ENCODE results near the gene HS3ST4.
"Not testable (repeated sequence)": the region's sequence is repeated elsewhere in the genome, so short reads cannot be mapped to it uniquely, and the experiment has no call there.

The HS3ST4 gene

GRCh38 chr16:25988882-25989281 is 297.1 kb downstream of the HS3ST4 start:
- DNase-seq (ENCODE audit: low read depth in 2 of 2), result no peak

GRCh38 chr16:25996052-25996451 is 304.3 kb downstream of the HS3ST4 start:
- no peak for DNase-seq (ENCODE audit: low read depth in 2 of 2)

DNA sequence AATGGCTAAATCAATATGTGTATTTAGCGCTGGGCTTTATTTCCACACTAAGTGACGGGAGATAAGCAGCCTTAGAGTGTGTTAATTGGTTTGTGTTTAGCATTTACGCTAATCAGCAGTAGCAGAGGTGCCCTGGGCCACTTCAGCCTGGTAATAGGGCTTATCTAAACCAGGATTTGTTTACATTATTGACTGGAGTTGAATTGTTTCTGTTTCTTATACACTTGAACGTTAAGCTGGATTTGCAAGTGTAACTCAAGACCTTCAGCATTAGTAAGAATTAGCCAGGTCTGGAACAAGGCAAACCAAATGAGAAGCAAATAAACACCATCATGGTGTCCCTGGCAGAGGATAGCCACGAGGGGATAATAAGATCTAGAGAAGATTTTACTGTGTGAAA is 313.6 kb downstream of the HS3ST4 start:
- no peak for DNase-seq (ENCODE audit: low read depth in 2 of 2)

GRCh38 chr16:26012376-26012775 is 320.6 kb downstream of the HS3ST4 start:
- no peak for DNase-seq (ENCODE audit: low read depth in 2 of 2)

DNA sequence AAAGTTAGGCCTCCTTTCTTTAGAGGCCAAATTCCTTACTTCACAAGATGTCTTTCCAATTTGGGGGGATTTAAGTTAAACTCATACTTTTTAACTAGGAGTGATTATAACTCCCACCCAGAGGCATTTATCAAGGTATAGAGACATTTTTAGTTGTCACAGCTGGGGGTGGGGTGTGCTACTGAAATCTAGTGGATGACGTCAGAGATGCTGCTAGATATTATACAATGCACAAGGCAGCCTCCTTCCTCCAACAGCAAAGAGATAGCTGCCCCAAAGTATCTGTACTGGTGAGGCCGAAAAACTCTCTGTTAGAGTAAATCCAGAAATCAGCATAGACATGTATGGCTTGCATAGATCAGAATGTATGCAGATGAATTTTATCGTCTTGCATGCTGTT is 324.0 kb downstream of the HS3ST4 start:
- DNase-seq (ENCODE audit: low read depth in 2 of 2), result no peak

DNA sequence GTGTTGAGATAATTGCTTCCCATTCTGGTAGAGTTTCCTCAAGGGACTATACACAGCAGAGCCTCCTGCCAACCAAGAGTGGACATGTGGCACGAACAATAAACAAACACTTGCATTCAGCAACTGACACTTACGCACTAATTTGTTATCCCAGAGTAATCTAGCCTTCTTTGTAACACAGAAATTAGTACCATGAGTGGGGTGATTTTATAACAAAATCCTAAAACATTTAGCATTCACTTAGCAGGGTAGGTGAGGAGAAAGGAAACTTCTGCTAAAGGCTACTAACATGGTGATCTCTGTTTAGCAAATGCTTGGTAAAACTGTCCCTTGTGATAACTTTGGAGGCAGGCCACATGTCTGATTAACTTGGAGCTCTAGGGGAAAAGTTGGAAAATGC is 325.2 kb downstream of the HS3ST4 start:
- DNase-seq (ENCODE audit: low read depth in 2 of 2), result no peak

DNA sequence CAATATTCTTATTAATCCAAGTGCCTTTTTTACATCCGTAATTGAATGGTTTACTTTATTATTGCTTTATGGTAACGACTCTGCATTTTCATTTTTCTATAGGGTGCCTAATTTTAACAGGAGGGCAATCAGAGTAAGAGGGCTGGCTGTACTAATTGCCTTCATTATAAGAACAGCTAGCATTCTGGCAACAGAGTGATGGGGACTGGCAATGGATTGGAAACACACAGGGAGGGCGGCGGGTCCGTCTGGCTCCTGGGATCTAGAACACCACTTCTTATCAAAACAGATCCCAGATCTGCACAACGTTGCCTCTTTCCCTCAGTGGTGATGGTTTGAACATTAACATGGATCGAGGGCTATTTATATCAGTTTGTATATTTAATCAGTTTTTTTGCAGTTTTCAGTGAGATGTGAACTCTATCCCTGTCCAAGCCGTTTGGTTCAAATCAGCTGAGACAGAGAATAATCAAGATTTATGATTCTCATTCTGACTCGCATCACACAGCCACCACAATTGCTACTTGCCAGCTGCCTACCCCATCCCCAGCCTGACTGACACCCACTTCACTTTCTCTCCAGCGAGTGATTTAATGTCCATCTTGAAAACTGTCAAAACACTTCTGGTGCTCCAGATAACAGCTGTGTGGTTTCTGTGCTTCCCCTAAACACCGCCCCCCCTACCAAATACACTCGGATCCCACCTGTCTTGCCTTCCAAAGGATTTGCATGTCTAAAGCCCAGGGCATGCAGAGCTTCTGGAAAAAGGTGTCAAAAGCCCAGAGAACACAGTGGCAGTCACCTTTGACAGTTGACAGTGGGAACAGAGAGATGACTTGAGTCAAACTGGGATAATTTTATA is 327.9 kb downstream of the HS3ST4 start:
- no peak for DNase-seq (ENCODE audit: low read depth in 2 of 2)

DNA sequence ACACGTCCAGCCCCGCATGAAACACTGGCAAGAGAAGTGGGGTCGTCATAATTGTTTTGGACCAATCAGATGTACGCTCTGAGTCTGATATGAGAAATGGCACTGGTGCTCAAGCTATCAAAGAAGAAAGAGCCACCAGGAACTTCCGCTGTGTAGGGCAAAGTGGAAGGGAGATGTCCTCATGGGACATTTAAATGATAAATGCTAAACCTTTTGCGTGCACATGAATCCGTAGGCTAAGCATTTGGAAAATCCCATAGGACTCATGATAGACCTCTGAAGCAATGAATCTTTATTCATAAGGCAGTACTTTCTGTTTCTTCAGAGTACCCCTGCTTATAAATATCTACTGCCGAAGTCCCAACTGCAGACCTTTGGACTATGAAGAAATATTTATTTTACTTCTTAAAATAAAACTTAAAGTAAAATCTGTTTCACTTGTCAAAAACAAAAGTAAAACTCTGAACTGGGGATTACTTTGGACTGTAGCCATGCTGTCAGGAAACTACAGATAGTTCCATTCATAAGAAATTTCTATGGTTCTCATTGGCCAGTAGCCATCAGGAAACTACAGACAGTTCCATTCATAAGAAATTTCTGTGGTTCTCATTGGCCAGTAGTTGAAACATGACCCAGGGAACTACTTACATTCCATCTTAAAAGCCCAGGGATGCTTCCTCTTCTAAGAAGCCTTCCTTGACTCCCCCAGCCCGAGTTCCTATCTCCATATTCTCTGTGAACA is 335.1 kb downstream of the HS3ST4 start:
- DNase-seq (ENCODE audit: low read depth in 2 of 2), result no peak

GRCh38 chr16:26031286-26031685 is 339.5 kb downstream of the HS3ST4 start:
- no peak for DNase-seq (ENCODE audit: low read depth in 2 of 2)

DNA sequence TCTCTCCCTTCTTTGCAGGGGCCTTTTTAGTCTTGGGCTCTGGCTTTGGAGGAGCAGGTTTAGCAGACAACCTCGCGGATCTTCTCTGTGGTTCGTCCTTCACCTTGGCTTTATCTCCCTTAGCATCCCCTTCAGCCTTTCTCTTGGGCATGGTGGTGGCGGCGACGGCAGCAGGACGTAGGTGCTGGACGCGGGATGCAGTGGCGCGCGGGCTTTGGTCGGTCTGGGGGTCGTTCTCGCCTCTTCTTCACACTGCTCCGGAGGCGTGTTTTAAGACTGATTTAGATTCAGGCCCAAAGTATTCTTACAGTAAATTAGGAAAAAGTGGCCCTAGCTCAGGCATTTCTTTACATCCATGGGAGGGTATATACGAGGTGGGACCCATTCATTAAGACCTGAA is 340.9 kb downstream of the HS3ST4 start:
- DNase-seq (ENCODE audit: low read depth in 2 of 2), result not testable (repeated sequence)

GRCh38 chr16:26041952-26042668 is 350.4 kb downstream of the HS3ST4 start:
- no peak for DNase-seq (ENCODE audit: low read depth in 2 of 2)

DNA sequence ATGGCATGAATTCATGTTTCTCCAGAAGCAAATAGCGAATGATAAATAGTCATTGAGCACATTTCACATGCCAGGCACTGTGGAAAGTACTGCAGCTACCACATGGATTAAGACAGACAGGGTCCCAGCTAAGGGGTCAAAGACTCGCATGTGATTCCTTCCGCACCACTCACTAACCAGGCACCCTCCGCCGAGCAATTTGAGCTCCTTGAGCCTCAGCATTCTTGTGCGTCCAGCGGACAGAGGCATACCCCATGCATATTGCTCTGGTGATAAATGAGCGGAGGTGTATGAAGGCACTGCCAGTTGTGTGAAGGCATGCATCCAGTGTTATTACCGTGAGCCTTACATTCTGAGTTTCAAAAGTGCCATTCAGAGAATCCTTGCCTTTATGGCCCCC is 358.7 kb downstream of the HS3ST4 start:
- no peak for DNase-seq (ENCODE audit: low read depth in 2 of 2)

- no peak for DNase-seq (ENCODE audit: low read depth in 2 of 2)
Observed at GRCh38 chr16:26051063-26051462, 359.3 kb downstream of the HS3ST4 start.

DNA sequence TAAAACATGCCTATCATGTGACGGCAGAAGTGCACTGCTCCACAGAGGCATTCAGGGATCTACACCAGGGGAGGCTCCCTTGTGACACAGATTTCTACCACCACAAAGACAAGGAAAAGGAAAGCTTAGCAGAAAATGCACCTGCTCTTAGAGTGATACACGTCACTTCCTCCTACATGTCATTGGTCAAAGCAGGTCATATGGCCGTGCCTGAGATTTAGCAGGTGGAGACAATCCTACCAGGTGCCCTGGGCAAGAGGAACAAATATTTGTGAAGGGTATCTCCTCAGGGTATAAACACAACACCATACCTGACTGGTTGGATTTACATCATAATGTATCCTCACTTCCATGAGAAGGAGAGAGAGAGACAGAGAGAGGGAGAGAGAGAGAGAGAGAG is 362.1 kb downstream of the HS3ST4 start:
- DNase-seq (ENCODE audit: low read depth in 2 of 2), result no peak

DNA sequence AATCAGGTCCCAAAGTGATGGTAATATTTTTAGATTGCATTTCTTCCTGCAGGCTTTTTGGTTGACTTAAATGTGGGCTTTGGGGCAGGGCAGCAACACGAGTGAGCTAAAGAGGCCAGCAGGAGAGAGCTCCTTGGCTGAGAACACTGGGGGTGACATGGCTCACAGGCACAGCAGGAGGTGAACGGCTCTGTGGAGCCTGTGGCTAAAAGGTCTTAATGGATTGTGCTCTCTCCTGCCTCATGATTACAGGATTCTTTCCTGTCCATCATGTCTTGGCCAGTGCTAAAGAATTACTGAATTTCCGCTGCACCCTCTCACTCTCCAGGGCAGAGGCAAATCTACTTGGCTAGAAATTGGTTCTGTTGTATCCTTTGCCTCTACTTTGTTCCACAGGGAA is 366.6 kb downstream of the HS3ST4 start:
- no peak for DNase-seq (ENCODE audit: low read depth in 2 of 2)

GRCh38 chr16:26070302-26071100 is 378.7 kb downstream of the HS3ST4 start:
- no peak for DNase-seq (ENCODE audit: low read depth in 2 of 2)

- DNase-seq (ENCODE audit: low read depth in 2 of 2), result no peak
Observed at GRCh38 chr16:26071101-26071866, 379.5 kb downstream of the HS3ST4 start.

GRCh38 chr16:26078716-26079355 is 387.1 kb downstream of the HS3ST4 start:
- no peak for DNase-seq (ENCODE audit: low read depth in 2 of 2)

GRCh38 chr16:26087091-26087490 is 395.3 kb downstream of the HS3ST4 start:
- no peak for DNase-seq (ENCODE audit: low read depth in 2 of 2)

DNA sequence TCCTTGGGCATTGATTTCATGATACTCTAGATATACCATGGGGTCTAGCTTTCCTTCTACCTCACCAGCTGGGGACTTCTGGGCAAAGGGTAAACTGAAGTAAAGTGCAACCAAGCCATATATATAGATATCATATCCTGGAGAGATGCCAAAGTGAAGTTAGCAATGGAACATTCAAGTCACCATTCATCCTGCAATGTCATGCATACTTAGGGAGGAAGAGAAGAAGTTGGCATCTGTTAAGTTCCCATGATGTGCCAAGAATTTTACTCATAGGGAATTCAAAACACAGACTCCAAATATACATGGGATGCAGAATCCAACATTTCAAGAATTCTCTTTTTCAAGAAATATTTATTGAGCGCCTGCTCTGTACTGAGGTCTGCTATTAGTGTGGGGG is 399.8 kb downstream of the HS3ST4 start:
- DNase-seq (ENCODE audit: low read depth in 2 of 2), result no peak

Measured in stimulated activated CD4-positive, alpha-beta T cell treated with anti-CD3 and anti-CD28 coated beads, Interleukin-1b, Interleukin-23, amount 100 ng/mL, for 4 hours (primary cell).